Upper lobe of right lung (tissue), 1 donor: ENCODE measurements around the gene CAPN9. TPM values are rescaled to one million over a fixed set of nuclear protein-coding genes. Genes with fewer than 3 reads are reported as not detected.

Source experiments
- ATAC-seq: fragments of 200-7000 bp; cut with Tn5 transposase; one replicate; pipeline ENCODE4 v1.9.1; 2020; ENCODE audit warnings: mild to moderate bottlenecking, moderate library complexity
- DNase-seq: peaks from one replicate; pipeline ENCODE4 v3.0.0-alpha.2; 2020
- H3K27ac ChIP-seq: fragments of 200-600 bp; one replicate; pipeline ENCODE4 v1.8.0; 2022
- H3K27me3 ChIP-seq: fragments of 200-600 bp; one replicate; pipeline ENCODE4 v1.8.0; 2022; ENCODE audit warnings: mild to moderate bottlenecking
- H3K36me3 ChIP-seq: fragments of 200-600 bp; one replicate; pipeline ENCODE4 v1.8.0; 2022
- H3K4me1 ChIP-seq: fragments of 200-600 bp; one replicate; pipeline ENCODE4 v1.8.0; 2022
- H3K4me3 ChIP-seq: fragments of 200-600 bp; one replicate; pipeline ENCODE4 v1.8.0; 2022; ENCODE audit warnings: mild to moderate bottlenecking
- H3K9me3 ChIP-seq: fragments of 200-600 bp; one replicate; pipeline ENCODE4 v1.8.0; 2022
- CTCF ChIP-seq: fragments of 200-600 bp; IDR thresholded peaks from one replicate; pipeline ENCODE4 v1.8.0; 2022; ENCODE audit warnings: antibody characterized with exemption
- intact Hi-C: fragments of 100-400 bp; cut with DNase I; formaldehyde crosslinking; loops from one replicate; pipeline ENCODE4 v1.11.0; 2022
- total RNA-seq: library from RNA; stranded (reverse); fragmentation: NEBNext Ultra II Directional; extraction: Animal tissue kit (Norgen Biotek cat#: 25700); gene quantifications from one replicate; pipeline ENCODE4 v1.2.1, GENCODE V29; 2021
- donor health status: DM: no; HTN: yes; CAD: no; lungs with severe emphysema.

Gene CAPN9
- total RNA-seq, 1 donor from 2014 or later, result 21.8 TPM

- no peak for DNase-seq
- H3K4me3 ChIP-seq, result no peak overlapping the region
- no peak for ATAC-seq
- H3K9me3 ChIP-seq, result no peaks in the 10 kb centered on the region
- H3K36me3 ChIP-seq, result no peaks in the 10 kb centered on the region
- peaks cover 4% of the 10 kb centered on the region for H3K4me1 ChIP-seq
- H3K27ac ChIP-seq, result no peak overlapping the region
- H3K27me3 ChIP-seq, result no peaks in the 10 kb centered on the region
- intact Hi-C loops, result no loop called here
- TF ChIP-seq CTCF, result no peak
These were observed 37.3 kb upstream of the CAPN9 start for GRCh38 chr1:230709619-230710542.

- Histone ChIP-seq H3K4me3 (no peak overlapping the region), H3K27ac (no peak overlapping the region), H3K36me3 (no peaks in the 10 kb centered on the region), H3K27me3 (no peaks in the 10 kb centered on the region), H3K9me3 (no peaks in the 10 kb centered on the region), H3K4me1 (peaks cover 4% of the 10 kb centered on the region)
- intact Hi-C loops, result no loop called here
- DNase-seq, result no peak
- TF ChIP-seq CTCF, result no peak
- no peak for ATAC-seq
These were observed 36.7 kb upstream of the CAPN9 start for GRCh38 chr1:230710543-230710904.

- no peaks in the 10 kb centered on the region for H3K27me3 ChIP-seq
These were observed 35.9 kb upstream of the CAPN9 start for GRCh38 chr1:230711245-230711644.

GRCh38 chr1:230712470-230712942, 34.7 kb upstream of the CAPN9 start:
- peaks cover 4% of the 10 kb centered on the region for H3K4me1 ChIP-seq
- H3K27me3 ChIP-seq, result no peaks in the 10 kb centered on the region
- no peak overlapping the region for H3K27ac ChIP-seq
- intact Hi-C loops, result no loop called here
- TF ChIP-seq CTCF, result no peak
- H3K9me3 ChIP-seq, result no peaks in the 10 kb centered on the region
- H3K36me3 ChIP-seq, result no peaks in the 10 kb centered on the region
- no peak overlapping the region for H3K4me3 ChIP-seq
- ATAC-seq, result no peak
- DNase-seq, result no peak

More at GRCh38 chr1:230711245-230711644, 35.9 kb upstream of the CAPN9 start:
- ATAC-seq (no peak), DNase-seq (no peak)
- no peak overlapping the region for H3K4me3 ChIP-seq
- H3K27ac ChIP-seq, result no peak overlapping the region
- H3K4me1 ChIP-seq, result peaks cover 4% of the 10 kb centered on the region
- TF ChIP-seq CTCF, result no peak
- no peaks in the 10 kb centered on the region for H3K36me3 ChIP-seq
- no peaks in the 10 kb centered on the region for H3K9me3 ChIP-seq
- intact Hi-C loops, result no loop called here

GRCh38 chr1:230713138-230713537, 34.0 kb upstream of the CAPN9 start:
- Histone ChIP-seq H3K4me1 (peaks cover 4% of the 10 kb centered on the region), H3K27ac (no peak overlapping the region), H3K27me3 (no peaks in the 10 kb centered on the region), H3K36me3 (no peaks in the 10 kb centered on the region), H3K9me3 (no peaks in the 10 kb centered on the region), H3K4me3 (no peak overlapping the region)
- no peak for DNase-seq
- intact Hi-C loops, result no loop called here
- no peak for ATAC-seq
- TF ChIP-seq CTCF, result no peak
